Ishikawa (cell line): ENCODE data around the gene KRI1.

Experiments used
- CEBPB ChIP-seq: IDR thresholded peaks from 2 replicates; pipeline ENCODE4 v1.6.1; 2012
- CREB1 ChIP-seq: IDR thresholded peaks from 2 replicates; pipeline ENCODE4 v1.6.1; 2012; ENCODE audit warnings: low read depth
- EGR1 ChIP-seq: IDR thresholded peaks from 2 replicates; pipeline ENCODE4 v1.6.1; 2012
- EP300 ChIP-seq: IDR thresholded peaks from 2 replicates; pipeline ENCODE4 v1.6.1; 2012; ENCODE audit warnings: borderline replicate concordance
- FOXM1 ChIP-seq: IDR thresholded peaks from 2 replicates; pipeline ENCODE4 v1.6.1; 2012; ENCODE audit warnings: low read depth, borderline replicate concordance
- MAX ChIP-seq: IDR thresholded peaks from 2 replicates; pipeline ENCODE4 v1.6.1; 2012
- NFIC ChIP-seq: IDR thresholded peaks from 2 replicates; pipeline ENCODE4 v1.6.1; 2012
- RAD21 ChIP-seq: IDR thresholded peaks from 2 replicates; pipeline ENCODE4 v1.6.1; 2012; ENCODE audit warnings: low read depth
- REST ChIP-seq: IDR thresholded peaks from 2 replicates; pipeline ENCODE4 v1.6.1; 2012; ENCODE audit warnings: low read depth, mild to moderate bottlenecking
- TAF1 ChIP-seq: IDR thresholded peaks from 2 replicates; pipeline ENCODE4 v1.6.1; 2012; ENCODE audit warnings: low read depth, mild to moderate bottlenecking
- TCF12 ChIP-seq: IDR thresholded peaks from 2 replicates; pipeline ENCODE4 v1.6.1; 2012; ENCODE audit warnings: low read depth
- TEAD4 ChIP-seq: IDR thresholded peaks from 2 replicates; pipeline ENCODE4 v1.6.1; 2012
- USF1 ChIP-seq: IDR thresholded peaks from 2 replicates; pipeline ENCODE4 v1.6.1; 2012
- YY1 ChIP-seq: IDR thresholded peaks from 2 replicates; pipeline ENCODE4 v1.6.1; 2012; ENCODE audit warnings: low read depth
- ZBTB7A ChIP-seq: IDR thresholded peaks from 2 replicates; pipeline ENCODE4 v1.6.1; 2012; ENCODE audit warnings: low read depth

Gene KRI1

GRCh38 chr19:10538204-10538983 lies 27.4 kb downstream of the KRI1 start:
- TF ChIP-seq ZBTB7A (no peak), YY1 (no peak), NFIC (no peak), USF1 (no peak), TAF1 (no peak), EP300 (no peak), EGR1 (no peak), RAD21 (no peak), MAX (no peak), TCF12 (no peak), REST (no peak), FOXM1 (no peak), CREB1 (no peak), CEBPB (no peak), TEAD4 (no peak)

- TF ChIP-seq TEAD4 (peak; percentile 8; the same call in 1 of the 2 replicates), CREB1 (no peak), TCF12 (peak; percentile 52; the same call in 1 of the 2 replicates)
Observed at GRCh38 chr19:10537668-10538067, 28.1 kb downstream of the KRI1 start.

DNA sequence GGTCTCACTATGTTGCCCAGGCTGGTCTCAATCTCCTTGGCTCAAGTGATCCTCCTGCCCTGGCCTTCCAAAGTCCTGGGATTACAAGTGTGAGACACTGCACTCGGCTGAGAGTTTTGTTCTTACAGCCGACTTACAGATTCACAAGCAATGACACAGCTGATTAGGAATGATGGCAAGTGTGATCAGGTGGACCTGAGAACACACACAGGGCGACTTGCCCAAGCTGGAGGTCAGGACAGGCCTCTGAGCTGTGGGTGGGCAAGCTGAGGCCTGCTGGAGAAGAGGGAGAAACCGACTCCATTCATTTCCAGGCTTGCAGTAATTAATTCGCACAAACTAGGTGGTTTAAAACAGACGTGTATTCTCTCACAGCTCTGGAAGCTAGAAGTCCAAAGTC lies 30.2 kb downstream of the KRI1 start:
- TF ChIP-seq YY1 (no peak), TCF12 (no peak), RAD21 (no peak), TEAD4 (no peak), FOXM1 (no peak), MAX (no peak), EP300 (no peak), REST (no peak), EGR1 (no peak), TAF1 (no peak), NFIC (no peak), CREB1 (no peak), ZBTB7A (no peak), USF1 (no peak), CEBPB (no peak)

DNA sequence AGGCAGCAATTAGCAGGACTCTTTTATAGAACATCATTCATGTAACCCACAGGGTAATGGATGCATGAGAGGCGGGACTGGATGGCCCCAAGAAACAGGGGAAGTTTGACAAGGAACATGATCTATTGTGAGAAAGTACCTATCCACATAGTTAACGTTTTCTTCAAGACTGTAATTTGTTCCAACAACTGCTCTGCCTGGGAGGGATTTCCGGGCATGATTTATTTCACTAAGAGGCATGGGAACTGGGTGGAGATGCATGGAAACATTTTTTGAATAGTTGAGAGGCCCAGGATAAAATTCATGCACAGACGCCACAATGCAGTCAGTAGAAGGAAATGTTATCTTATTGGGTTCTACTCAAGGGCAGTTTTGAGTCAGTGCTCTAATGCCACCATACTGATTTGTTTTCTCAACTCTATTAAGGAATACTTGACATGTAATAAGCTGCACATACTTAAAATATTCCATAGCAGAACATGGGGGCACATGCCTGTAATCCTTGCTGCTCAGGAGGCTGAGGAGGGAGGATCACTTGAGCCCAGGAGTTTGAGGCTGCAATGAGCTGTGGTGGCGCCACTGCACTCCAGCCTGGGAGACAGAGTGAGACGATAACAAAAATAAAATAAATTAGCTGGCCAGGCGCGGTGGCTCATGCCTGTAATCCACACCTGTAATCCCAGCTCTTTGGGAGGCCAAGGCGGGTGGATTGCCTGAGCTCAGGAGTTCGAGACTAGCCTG lies 32.0 kb downstream of the KRI1 start:
- TF ChIP-seq EP300 (peak; percentile 86), REST (no peak), TEAD4 (peak; percentile 90), RAD21 (no peak), TCF12 (peak; percentile 85), USF1 (no peak), CEBPB (no peak; the same call in 1 of the 2 replicates), EGR1 (no peak), MAX (peak; percentile 29; the same call in 1 of the 2 replicates), TAF1 (no peak), FOXM1 (peak; percentile 80), CREB1 (no peak), NFIC (peak; percentile 67), YY1 (no peak), ZBTB7A (no peak)
